Liver (tissue), 9 donors: ENCODE results near the gene CPT1A. TPM values are rescaled to one million over a fixed set of nuclear protein-coding genes. Genes with fewer than 3 reads are reported as not detected.

Source experiments
- DNase-seq: peaks from one replicate; pipeline ENCODE4 v3.0.0-alpha.2; 2017; ENCODE audit warnings: low spot score
- H3K27ac ChIP-seq, 2 donors: one replicate each; pipeline ENCODE4 v1.7.0; 2013; ENCODE audit warnings: inconsistent platforms in 2 of 2, low read length in 2 of 2, control low read depth in 1 of 2, low read depth in 1 of 2, mild to moderate bottlenecking in 1 of 2
- H3K27me3 ChIP-seq, 4 donors: one replicate each; pipeline versions ENCODE4 v1.6.1 to v1.7.0; 2013; ENCODE audit warnings: low read length in 3 of 4, inconsistent platforms in 1 of 4, mild to moderate bottlenecking in 1 of 4, moderate library complexity in 1 of 4; ENCODE audit not compliant: control insufficient read depth in 4 of 4, insufficient read depth in 4 of 4
- H3K36me3 ChIP-seq, 4 donors: one replicate each; pipeline versions ENCODE4 v1.6.1 to v1.7.0; 2013; ENCODE audit warnings: low read length in 3 of 4, mild to moderate bottlenecking in 3 of 4, low read depth in 1 of 4, moderate library complexity in 1 of 4; ENCODE audit not compliant: control insufficient read depth in 4 of 4, insufficient read depth in 3 of 4
- H3K4me1 ChIP-seq, 4 donors: one replicate each; pipeline versions ENCODE4 v1.6.1 to v1.7.0; 2013; ENCODE audit warnings: low read length in 3 of 4, mild to moderate bottlenecking in 3 of 4, moderate library complexity in 1 of 4; ENCODE audit not compliant: control insufficient read depth in 4 of 4, insufficient read depth in 4 of 4
- H3K4me3 ChIP-seq, 3 donors: one replicate each; pipeline versions ENCODE4 v1.6.1 to v1.7.0; 2013; ENCODE audit warnings: low read length in 3 of 3, control low read depth in 1 of 3, low read depth in 1 of 3, mild to moderate bottlenecking in 1 of 3
- H3K9ac ChIP-seq, 2 donors: one replicate each; pipeline ENCODE4 v1.7.0; 2013; ENCODE audit warnings: low read length in 2 of 2, mild to moderate bottlenecking in 2 of 2, moderate library complexity in 2 of 2, control low read depth in 1 of 2, low read depth in 1 of 2
- H3K9me3 ChIP-seq, 4 donors: one replicate each; pipeline versions ENCODE4 v1.6.1 to v1.7.0; 2013; ENCODE audit warnings: low read length in 3 of 4; ENCODE audit not compliant: control insufficient read depth in 4 of 4
- EGR1 ChIP-seq, 2 donors: IDR thresholded peaks; 2 replicates each; pipeline ENCODE4 v1.6.1; 2016 to 2018; ENCODE audit warnings: antibody characterized with exemption in 2 of 2, low read depth in 2 of 2
- FOXA1 ChIP-seq: IDR thresholded peaks from 2 replicates; pipeline ENCODE4 v1.6.1; 2016; ENCODE audit warnings: antibody characterized with exemption
- FOXA2 ChIP-seq: IDR thresholded peaks from 2 replicates; pipeline ENCODE4 v1.6.1; 2016; ENCODE audit warnings: antibody characterized with exemption
- HNF4G ChIP-seq: IDR thresholded peaks from 2 replicates; pipeline ENCODE4 v1.6.1; 2016; ENCODE audit warnings: antibody characterized with exemption
- NR2F2 ChIP-seq: IDR thresholded peaks from 2 replicates; pipeline ENCODE4 v1.6.1; 2016; ENCODE audit warnings: antibody characterized with exemption
- RAD21 ChIP-seq, 2 donors: IDR thresholded peaks; 2 replicates each; pipeline ENCODE4 v1.6.1; 2016; ENCODE audit warnings: antibody characterized with exemption in 2 of 2, mild to moderate bottlenecking in 2 of 2
- RXRA ChIP-seq, 2 donors: IDR thresholded peaks; 2 replicates each; pipeline ENCODE4 v1.6.1; 2017 to 2018; ENCODE audit warnings: antibody characterized with exemption in 2 of 2, mild to moderate bottlenecking in 1 of 2
- TAF1 ChIP-seq: conservative IDR thresholded peaks from 2 replicates; pipeline ENCODE4 v1.6.1; 2016; ENCODE audit warnings: antibody characterized with exemption, mild to moderate bottlenecking
- YY1 ChIP-seq: IDR thresholded peaks from 2 replicates; pipeline ENCODE4 v1.6.1; 2016; ENCODE audit warnings: antibody characterized with exemption, mild to moderate bottlenecking
- WGBS: extraction: QIAGEN DNeasy Blood & Tissue Kit; methylation state at CpG from one replicate; pipeline ENCODE4 v1.1.7; 2013; 5-methylcytosine and 5-hydroxymethylcytosine counted together
- polyA plus RNA-seq, 2 donors: library from polyadenylated mRNA; stranded (reverse) in 1 of 2; unstranded in 1 of 2; fragments of 200-250 nt in 1 of 2; fragments of >200 nt in 1 of 2; fragmentation: Nextera tagmentation in 1 of 2; extraction: Ambion mirVana in 1 of 2; gene quantifications; one replicate each; pipeline versions ENCODE4 v1.2.1 to v1.2.3, GENCODE V29; 2013 to 2015
- total RNA-seq, 2 donors: library from RNA; depleted of rRNA; stranded (reverse); fragments of >200 nt; gene quantifications; one replicate each; pipeline ENCODE4 v1.2.3, GENCODE V29; 2014
- TF ChIP-seq, protein P1 (sequence below): IDR thresholded peaks from 2 replicates; pipeline ENCODE4 v1.6.1; 2016; ENCODE audit warnings: antibody characterized with exemption
- TF ChIP-seq, protein P2 (sequence below): IDR thresholded peaks from 2 replicates; pipeline ENCODE4 v1.6.1; 2016; ENCODE audit warnings: antibody characterized with exemption, mild to moderate bottlenecking
- TF ChIP-seq, protein P3 (sequence below): IDR thresholded peaks from 2 replicates; pipeline ENCODE4 v1.6.1; 2016; ENCODE audit warnings: antibody characterized with exemption
- TF ChIP-seq, protein P4 (sequence below): fragments of 150-350 bp; IDR thresholded peaks from 2 replicates; pipeline ENCODE4 v1.5.1; 2017; ENCODE audit warnings: improper control_type of control experiment, low read depth, low read length; ENCODE audit not compliant: missing input control
- donor health status: healthy.
- donor health status: healthy.
- donor health status: healthy.
- donor health status: healthy.
- donor health status: healthy.

Gene CPT1A
- total and polyA plus RNA-seq, 4 donors: 17.2 to 232 (median 61.0) TPM

DNA sequence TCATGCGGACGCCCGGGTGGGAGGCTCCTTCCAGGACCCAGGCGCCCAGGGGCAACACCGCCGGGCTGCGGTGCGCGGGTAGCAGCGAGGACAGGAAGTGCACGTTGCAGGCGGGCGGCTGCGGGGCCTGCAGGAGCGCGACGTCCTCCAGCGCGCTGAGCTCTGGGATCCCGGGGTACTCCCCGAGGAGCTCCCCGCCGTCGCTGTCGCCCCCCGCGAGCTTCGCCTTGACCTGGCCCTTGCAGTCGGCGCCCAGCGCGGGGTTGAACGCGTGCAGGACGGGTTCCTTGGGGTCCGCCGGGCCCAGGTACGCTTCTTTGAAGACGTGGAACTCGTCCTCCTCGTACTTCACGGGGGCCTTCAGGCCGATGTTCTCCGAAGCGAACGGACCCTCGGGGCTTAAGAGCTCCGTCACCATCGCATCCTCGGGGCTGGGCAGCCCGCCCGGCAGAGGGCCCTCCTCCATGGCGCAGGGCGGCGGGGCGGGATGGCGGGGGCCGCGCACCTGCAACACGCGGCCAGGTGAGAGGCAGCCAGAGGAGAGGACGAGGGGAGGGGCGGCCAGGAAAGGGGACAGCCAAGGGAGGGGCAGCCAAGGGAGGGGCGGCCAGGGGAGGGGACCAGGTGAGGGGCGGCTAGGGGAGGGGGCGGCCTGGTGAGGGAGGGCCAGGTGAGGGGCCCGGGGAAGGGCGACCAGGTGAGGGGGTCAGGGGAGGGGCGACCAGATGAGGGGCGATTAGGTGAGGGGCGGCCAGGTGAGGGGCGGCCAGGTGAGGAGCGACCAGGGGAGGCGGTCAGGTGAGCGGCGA is 91.3 kb downstream of the CPT1A start:
- Histone ChIP-seq H3K4me1 (peaks cover 0 to 5% (median 0%) of the 10 kb centered on the region in 4 donors), H3K9me3 (no peaks in the 10 kb centered on the region), H3K27ac (no peak overlapping the region), H3K9ac (no peak overlapping the region), H3K4me3 (no peak overlapping the region), H3K36me3 (peaks cover 0 to 6% (median 3%) of the 10 kb centered on the region in 4 donors), H3K27me3 (no peaks in the 10 kb centered on the region)
- TF ChIP-seq, protein P1, sequence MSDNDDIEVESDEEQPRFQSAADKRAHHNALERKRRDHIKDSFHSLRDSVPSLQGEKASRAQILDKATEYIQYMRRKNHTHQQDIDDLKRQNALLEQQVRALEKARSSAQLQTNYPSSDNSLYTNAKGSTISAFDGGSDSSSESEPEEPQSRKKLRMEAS: no peak
- TF ChIP-seq, protein P2, sequence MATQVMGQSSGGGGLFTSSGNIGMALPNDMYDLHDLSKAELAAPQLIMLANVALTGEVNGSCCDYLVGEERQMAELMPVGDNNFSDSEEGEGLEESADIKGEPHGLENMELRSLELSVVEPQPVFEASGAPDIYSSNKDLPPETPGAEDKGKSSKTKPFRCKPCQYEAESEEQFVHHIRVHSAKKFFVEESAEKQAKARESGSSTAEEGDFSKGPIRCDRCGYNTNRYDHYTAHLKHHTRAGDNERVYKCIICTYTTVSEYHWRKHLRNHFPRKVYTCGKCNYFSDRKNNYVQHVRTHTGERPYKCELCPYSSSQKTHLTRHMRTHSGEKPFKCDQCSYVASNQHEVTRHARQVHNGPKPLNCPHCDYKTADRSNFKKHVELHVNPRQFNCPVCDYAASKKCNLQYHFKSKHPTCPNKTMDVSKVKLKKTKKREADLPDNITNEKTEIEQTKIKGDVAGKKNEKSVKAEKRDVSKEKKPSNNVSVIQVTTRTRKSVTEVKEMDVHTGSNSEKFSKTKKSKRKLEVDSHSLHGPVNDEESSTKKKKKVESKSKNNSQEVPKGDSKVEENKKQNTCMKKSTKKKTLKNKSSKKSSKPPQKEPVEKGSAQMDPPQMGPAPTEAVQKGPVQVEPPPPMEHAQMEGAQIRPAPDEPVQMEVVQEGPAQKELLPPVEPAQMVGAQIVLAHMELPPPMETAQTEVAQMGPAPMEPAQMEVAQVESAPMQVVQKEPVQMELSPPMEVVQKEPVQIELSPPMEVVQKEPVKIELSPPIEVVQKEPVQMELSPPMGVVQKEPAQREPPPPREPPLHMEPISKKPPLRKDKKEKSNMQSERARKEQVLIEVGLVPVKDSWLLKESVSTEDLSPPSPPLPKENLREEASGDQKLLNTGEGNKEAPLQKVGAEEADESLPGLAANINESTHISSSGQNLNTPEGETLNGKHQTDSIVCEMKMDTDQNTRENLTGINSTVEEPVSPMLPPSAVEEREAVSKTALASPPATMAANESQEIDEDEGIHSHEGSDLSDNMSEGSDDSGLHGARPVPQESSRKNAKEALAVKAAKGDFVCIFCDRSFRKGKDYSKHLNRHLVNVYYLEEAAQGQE: no peak
- no peak for TF ChIP-seq FOXA1
- TF ChIP-seq FOXA2: no peak
- TF ChIP-seq RAD21 (IDR thresholded peaks at IDR 0.05): no peak
- no peak for TF ChIP-seq YY1
- no peak for TF ChIP-seq EGR1 (IDR thresholded peaks at IDR 0.05; ENCODE audit: low read depth in 2 of 2)
- TF ChIP-seq, protein P3, sequence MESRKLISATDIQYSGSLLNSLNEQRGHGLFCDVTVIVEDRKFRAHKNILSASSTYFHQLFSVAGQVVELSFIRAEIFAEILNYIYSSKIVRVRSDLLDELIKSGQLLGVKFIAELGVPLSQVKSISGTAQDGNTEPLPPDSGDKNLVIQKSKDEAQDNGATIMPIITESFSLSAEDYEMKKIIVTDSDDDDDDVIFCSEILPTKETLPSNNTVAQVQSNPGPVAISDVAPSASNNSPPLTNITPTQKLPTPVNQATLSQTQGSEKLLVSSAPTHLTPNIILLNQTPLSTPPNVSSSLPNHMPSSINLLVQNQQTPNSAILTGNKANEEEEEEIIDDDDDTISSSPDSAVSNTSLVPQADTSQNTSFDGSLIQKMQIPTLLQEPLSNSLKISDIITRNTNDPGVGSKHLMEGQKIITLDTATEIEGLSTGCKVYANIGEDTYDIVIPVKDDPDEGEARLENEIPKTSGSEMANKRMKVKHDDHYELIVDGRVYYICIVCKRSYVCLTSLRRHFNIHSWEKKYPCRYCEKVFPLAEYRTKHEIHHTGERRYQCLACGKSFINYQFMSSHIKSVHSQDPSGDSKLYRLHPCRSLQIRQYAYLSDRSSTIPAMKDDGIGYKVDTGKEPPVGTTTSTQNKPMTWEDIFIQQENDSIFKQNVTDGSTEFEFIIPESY: no peak
- TF ChIP-seq RXRA (IDR thresholded peaks at IDR 0.05): no peak
- no peak for TF ChIP-seq TAF1
- TF ChIP-seq NR2F2: no peak
- TF ChIP-seq, protein P4, sequence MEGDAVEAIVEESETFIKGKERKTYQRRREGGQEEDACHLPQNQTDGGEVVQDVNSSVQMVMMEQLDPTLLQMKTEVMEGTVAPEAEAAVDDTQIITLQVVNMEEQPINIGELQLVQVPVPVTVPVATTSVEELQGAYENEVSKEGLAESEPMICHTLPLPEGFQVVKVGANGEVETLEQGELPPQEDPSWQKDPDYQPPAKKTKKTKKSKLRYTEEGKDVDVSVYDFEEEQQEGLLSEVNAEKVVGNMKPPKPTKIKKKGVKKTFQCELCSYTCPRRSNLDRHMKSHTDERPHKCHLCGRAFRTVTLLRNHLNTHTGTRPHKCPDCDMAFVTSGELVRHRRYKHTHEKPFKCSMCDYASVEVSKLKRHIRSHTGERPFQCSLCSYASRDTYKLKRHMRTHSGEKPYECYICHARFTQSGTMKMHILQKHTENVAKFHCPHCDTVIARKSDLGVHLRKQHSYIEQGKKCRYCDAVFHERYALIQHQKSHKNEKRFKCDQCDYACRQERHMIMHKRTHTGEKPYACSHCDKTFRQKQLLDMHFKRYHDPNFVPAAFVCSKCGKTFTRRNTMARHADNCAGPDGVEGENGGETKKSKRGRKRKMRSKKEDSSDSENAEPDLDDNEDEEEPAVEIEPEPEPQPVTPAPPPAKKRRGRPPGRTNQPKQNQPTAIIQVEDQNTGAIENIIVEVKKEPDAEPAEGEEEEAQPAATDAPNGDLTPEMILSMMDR: no peak
- TF ChIP-seq HNF4G: no peak
- DNase-seq: no peak
- 54% methylated on average over 76 of the region's 76 CpGs for WGBS
